NCI-H345 treated with DMSO at 0.1 percent for 48 hours (cell line): Measurements from ENCODE around the gene MED13L.

Experiments
- DNase-seq: peaks from one replicate; lab custom pipeline; 2025; ENCODE audit not compliant: unreplicated experiment; lab: John Stamatoyannopoulos, UW

The MED13L gene

DNA sequence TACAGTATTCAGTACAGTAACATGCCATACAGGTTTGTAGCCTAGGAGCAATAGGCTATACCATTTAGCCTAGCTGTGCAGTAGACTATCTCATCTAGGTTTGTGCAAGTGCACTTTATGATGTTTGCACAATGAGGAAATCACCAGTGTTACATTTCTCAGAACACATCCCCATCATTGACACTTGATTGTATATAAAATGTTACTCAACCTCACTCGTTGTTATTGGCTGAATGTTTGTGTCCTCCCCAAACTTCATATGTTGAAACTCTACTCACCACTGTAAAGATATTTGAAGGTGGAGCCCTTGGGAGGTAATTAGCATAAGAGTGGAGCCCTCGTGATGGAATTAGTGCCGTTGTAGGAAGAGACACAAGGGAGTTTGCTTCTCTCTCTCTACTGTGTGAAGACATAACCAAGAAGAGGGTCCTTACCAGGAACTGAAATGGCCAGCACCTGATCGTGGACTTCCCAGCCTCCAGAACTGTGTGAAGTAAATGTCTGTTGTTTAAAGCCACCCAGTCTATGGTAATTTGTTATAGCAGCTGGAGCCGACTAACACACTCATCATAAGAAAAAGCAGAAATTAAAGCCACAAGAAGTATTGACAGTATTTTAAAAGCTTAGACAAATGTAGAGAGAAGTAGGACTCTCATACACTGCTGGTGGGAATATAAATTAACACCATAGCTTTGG lies 3.2 kb upstream of the MED13L start:
- DNase-seq = no peak

- DNase-seq = no peak
Observed at GRCh38 chr12:116278667-116279066, 1.2 kb upstream of the MED13L start.

- DNase-seq = no peak
Observed at GRCh38 chr12:116278279-116278626, 760 bp upstream of the MED13L start.

- peak; percentile 21 for DNase-seq
Observed at GRCh38 chr12:116276652-116277466, 634 bp downstream of the MED13L start.

GRCh38 chr12:116274551-116275375 lies 2.7 kb downstream of the MED13L start:
- DNase-seq = no peak

DNA sequence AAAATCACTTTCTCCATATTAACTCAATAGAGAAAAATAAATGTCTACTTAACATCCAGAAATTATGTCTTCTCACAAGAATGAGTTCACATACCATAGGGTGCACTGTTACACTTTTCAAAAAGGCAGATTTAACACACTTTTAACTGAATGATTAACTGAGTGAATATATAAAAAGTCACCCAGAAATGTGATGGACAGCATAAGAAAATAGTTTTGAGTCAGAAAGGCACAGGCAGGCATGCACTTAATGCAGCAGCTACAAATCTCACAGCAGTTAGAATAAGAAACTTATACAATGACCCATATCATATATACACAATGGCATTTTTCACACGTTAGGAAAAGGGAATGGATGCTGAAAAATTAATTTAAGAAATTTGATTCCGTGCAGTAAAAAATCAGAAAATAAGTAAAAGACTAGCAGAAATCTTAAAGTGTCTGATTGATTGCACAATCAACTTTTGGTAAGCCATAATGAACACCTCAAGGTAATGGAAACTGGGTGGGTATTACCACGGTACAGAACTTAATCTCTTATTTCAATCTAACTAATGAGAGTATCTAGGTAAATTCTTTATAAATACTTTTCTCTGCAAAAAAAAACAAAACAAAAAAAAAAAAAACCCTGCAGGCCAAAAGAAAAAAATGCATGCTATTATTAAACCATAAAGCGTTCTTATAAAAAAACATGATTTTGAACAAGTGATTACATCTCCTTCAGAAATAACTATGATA lies 3.5 kb downstream of the MED13L start:
- no peak for DNase-seq

DNA sequence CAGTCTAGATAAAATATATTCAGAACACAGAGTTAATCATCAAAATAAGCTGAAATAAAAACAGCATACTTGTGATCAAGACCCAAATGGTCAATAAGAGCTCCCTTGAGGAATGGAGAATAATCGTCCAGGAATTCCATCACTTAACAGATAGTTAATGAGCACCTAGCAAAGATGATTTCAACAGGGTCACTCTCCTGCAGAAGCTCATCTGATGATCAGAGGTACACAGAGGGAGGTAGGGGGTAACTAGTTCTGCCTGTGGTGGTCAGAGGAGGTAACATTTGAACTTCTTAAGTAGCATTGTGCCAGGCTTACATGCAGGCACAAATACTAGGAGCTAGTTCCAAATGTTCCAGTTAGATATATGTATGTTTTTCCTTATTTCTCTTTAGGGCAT lies 9.5 kb downstream of the MED13L start:
- no peak for DNase-seq

DNA sequence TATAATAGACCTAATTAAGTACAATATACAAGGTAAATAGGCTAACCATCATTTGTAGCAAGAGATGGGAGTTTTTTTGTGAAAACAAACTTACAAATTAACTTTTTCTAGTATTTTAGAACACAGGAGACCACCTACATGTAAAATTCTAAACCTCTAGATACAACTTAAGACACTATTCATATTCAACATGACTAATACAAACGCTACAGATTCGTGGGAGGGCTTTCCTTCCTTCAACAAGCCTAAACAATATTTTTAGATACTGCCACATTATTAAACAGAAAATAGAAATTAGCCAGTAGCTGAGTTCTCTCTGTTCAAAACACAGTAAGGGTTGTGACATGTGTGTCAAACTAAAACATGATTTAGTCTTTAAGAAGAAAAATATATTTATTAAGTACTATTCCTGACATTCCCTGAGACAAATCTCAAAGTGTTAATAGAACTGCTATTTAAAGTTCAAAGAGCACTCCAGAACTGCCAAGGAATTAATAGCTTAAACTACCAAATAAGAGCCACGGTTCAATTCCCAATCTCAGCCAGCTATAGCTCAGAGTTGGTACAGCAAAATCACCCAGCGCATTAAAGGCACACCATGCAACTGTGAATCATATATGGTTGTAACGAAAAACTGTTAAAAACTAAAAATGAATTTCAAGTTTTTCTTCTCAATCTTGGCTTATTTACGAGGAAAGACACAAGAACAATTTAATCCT lies 10.7 kb downstream of the MED13L start:
- no peak for DNase-seq

DNA sequence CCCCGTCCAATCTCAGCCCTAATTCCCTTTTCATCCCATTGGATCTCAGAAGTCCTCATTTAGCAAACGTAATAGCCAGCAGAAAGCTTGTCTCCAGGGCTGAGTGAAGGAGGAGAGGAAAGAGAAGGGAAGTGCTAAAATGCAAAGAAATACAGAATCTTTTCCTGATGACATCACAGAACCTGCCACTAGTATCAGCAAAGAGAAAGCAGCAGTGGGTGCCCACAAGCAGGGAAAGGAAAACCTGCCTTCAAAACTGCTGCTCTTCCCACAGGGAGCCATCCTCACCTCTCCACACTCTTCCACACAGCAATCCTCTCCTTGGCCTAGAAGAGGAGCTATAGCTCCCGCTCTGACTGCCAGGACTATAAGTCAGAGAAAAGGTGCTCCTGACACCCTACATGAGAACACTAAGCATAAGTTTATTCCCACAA lies 11.3 kb downstream of the MED13L start:
- DNase-seq = no peak

GRCh38 chr12:116265351-116266147 lies 11.9 kb downstream of the MED13L start:
- DNase-seq = no peak

DNA sequence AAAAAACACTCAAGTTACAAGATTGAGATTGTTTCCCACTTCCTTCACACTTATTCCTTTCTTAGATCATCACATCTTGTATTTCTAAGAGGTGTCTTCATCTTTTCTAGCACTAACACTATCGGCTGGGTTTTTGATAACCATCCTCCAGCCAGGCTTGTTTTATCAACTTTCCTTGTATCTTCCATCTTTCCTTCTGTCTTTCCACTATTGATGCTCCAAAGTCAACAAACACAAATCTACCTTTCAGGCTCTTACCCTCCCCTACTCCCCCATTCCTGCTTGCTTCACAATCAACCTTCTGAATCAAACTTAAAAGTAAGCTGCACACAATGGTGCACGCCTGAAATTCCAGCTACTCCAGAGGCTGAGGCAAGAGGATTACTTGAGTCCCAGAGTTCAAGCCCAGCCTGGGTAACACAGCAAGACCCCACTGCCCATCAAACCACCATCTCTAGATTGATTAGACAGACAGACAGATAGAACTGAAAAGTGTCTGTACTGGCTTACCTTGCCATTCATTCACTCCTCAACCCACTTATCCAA lies 12.9 kb downstream of the MED13L start:
- no peak for DNase-seq

DNA sequence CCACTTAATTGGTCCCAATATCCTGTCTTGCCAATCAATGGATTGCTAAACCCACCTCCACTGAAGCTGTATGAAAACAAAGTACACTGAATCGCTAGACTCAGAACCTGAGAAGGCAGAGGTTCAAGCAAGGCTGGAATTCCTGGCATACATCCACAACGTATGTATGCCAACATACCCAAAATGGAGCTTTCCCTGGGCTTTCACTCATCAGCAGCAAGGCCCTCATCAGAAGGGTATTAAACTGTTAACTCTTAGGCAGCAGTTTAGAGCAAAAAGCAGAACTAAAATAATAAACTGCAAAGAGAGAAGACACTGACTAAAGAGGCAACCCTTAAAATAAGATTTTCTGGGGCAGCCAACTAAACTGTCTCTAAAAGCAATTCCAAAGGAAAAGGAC lies 13.6 kb downstream of the MED13L start:
- no peak for DNase-seq

GRCh38 chr12:116263431-116263830 lies 14.1 kb downstream of the MED13L start:
- DNase-seq = no peak

GRCh38 chr12:116262741-116263140 lies 14.8 kb downstream of the MED13L start:
- DNase-seq = no peak

DNA sequence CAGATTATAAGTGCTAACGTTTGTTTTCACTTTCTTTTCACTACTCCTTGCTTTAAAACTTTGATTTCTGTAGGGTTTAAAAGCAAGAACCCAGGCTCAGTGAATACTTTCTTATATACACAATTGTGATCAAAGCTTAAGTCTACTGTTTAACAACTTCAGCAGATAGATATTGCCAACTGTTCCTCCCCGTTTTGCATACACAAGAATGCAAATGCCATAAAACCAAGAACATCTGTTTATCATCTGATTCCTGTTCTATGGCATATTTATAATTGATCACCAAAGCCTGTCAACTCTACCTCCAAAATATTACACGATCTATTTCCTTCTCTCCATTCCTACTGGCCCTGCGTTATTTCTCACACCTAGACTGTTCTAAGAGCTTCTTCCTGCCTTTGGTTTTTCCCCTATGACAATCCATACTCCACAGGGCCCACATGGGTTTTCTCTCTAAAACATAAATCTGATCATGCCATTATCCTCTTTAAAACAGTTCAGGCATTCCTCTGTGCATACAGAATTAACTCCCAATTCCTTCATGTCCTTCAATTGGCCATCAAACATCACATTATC lies 15.9 kb downstream of the MED13L start:
- DNase-seq = no peak

- DNase-seq = no peak
Observed at GRCh38 chr12:116259800-116260577, 17.5 kb downstream of the MED13L start.

DNA sequence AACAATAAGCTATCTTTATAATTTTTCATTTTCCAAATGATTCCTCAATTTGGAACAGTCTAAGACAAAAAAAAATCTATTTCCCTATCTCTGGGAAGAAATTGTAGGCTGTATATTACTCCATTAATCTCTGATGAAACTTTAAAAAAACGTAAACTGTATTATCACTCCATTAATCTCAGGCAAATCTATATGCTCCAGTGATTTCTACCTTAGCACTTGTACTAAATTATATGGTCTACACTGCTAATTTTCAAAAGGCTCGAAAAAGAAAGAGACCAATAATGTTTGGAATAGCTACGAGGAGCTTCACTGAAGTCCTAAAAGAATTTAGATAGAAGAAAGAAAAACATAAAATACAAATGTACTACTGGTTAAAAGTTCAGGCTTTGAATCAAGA lies 19.7 kb downstream of the MED13L start:
- DNase-seq = no peak

- DNase-seq = no peak
Observed at GRCh38 chr12:116257215-116257614, 20.3 kb downstream of the MED13L start.
